DOHH2 (cell line): Measurements from ENCODE around the gene TRIM59.

Experiments
- H3F3A ChIP-seq: fragments of 200-600 bp; sonication (generic), shearing (Covaris generic); 2 replicates; pipeline ENCODE4 v1.6.0; 2016; ENCODE audit warnings: antibody characterized with exemption, mild to moderate bottlenecking; ENCODE audit not compliant: control insufficient read depth, insufficient read depth
- H3K27ac ChIP-seq: fragments of 200-600 bp; sonication (generic); 2 replicates; pipeline ENCODE4 v1.5.1; 2014; ENCODE audit warnings: low read depth, mild to moderate bottlenecking, low read length, moderate library complexity
- H3K27me3 ChIP-seq: fragments of 200-600 bp; sonication (generic); 2 replicates; pipeline ENCODE4 v1.6.1; 2014; ENCODE audit warnings: mild to moderate bottlenecking, low read length, mixed read lengths; ENCODE audit not compliant: control insufficient read depth
- H3K36me3 ChIP-seq: fragments of 200-600 bp; sonication (generic); 2 replicates; pipeline ENCODE4 v1.6.1; 2014; ENCODE audit warnings: mild to moderate bottlenecking, low read length, moderate library complexity, mixed read lengths; ENCODE audit not compliant: control insufficient read depth
- H3K4me1 ChIP-seq: fragments of 200-600 bp; sonication (generic); 2 replicates; pipeline ENCODE4 v1.6.1; 2014; ENCODE audit warnings: mild to moderate bottlenecking, low read length, mixed read lengths; ENCODE audit not compliant: control insufficient read depth
- H3K4me2 ChIP-seq: fragments of 200-600 bp; sonication (generic); 2 replicates; pipeline ENCODE4 v1.6.0; 2014; ENCODE audit warnings: mild to moderate bottlenecking, low read length, moderate library complexity
- H3K4me3 ChIP-seq: fragments of 200-600 bp; sonication (generic); 2 replicates; pipeline ENCODE4 v1.5.1; 2014; ENCODE audit warnings: mild to moderate bottlenecking, low read length, mixed read lengths
- H3K79me2 ChIP-seq: fragments of 200-600 bp; sonication (generic); 2 replicates; pipeline ENCODE4 v1.6.1; 2014; ENCODE audit warnings: mild to moderate bottlenecking, low read length, mixed read lengths; ENCODE audit not compliant: control insufficient read depth
- H3K9me2 ChIP-seq: fragments of 200-600 bp; sonication (generic); replicated peaks from 2 replicates; pipeline ENCODE4 v1.6.1; 2014; ENCODE audit warnings: mild to moderate bottlenecking, low read length, mixed read lengths; ENCODE audit not compliant: control insufficient read depth
- H3K9me3 ChIP-seq: fragments of 200-600 bp; sonication (generic); 2 replicates; pipeline ENCODE4 v1.6.1; 2014; ENCODE audit warnings: antibody characterized with exemption, low read length, mixed read lengths; ENCODE audit not compliant: control insufficient read depth, insufficient read depth
- H4K20me1 ChIP-seq: fragments of 200-600 bp; sonication (generic); 2 replicates; pipeline ENCODE4 v1.6.0; 2014; ENCODE audit warnings: low read depth, mild to moderate bottlenecking, antibody characterized with exemption, low read length, moderate library complexity; ENCODE audit not compliant: control insufficient read depth, insufficient read depth
- EZH2phosphoT487 ChIP-seq: fragments of 200-600 bp; sonication (generic); IDR thresholded peaks from 2 replicates; pipeline ENCODE4 v1.6.1; 2017; ENCODE audit warnings: borderline replicate concordance, mild to moderate bottlenecking, antibody characterized with exemption, low read length, moderate library complexity, mixed read lengths
- TF ChIP-seq, protein P1 (sequence below): fragments of 200-600 bp; sonication (generic); IDR thresholded peaks from one replicate; pipeline ENCODE4 v1.5.1; 2014; ENCODE audit warnings: antibody characterized with exemption, mild to moderate bottlenecking, low read depth, low read length; ENCODE audit not compliant: poor library complexity, severe bottlenecking

The TRIM59 gene

DNA sequence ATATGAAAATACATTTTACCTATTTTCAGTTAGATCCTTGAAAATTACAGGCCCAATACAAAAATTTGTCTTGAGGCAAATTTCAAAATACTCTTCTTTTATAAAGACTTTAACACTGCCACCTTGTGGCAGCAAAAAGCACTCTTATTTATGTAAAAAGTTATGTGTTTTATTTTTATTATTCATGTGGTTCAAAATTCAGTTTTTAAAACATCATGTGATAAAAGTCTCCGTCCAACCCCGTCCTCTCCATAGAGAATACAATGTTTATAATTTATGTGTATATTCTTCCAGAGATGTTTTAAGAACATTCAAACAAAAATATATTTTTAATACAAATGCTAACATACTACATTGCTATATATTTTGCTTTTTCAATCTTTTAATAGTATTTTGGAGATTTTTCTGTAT, 36.9 kb upstream of the TRIM59 start:
- H3K79me2 ChIP-seq, result no peaks in the 10 kb centered on the region
- H3F3A ChIP-seq, result peaks cover 4% of the 10 kb centered on the region; the same call in 1 of the 2 replicates
- H3K4me1 ChIP-seq, result peaks cover 9% of the 10 kb centered on the region
- TF ChIP-seq, protein P1, sequence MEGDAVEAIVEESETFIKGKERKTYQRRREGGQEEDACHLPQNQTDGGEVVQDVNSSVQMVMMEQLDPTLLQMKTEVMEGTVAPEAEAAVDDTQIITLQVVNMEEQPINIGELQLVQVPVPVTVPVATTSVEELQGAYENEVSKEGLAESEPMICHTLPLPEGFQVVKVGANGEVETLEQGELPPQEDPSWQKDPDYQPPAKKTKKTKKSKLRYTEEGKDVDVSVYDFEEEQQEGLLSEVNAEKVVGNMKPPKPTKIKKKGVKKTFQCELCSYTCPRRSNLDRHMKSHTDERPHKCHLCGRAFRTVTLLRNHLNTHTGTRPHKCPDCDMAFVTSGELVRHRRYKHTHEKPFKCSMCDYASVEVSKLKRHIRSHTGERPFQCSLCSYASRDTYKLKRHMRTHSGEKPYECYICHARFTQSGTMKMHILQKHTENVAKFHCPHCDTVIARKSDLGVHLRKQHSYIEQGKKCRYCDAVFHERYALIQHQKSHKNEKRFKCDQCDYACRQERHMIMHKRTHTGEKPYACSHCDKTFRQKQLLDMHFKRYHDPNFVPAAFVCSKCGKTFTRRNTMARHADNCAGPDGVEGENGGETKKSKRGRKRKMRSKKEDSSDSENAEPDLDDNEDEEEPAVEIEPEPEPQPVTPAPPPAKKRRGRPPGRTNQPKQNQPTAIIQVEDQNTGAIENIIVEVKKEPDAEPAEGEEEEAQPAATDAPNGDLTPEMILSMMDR, result peak; percentile 61
- no peak for TF ChIP-seq EZH2phosphoT487
- peak overlapping the region; percentile 59 for H3K27ac ChIP-seq
- H4K20me1 ChIP-seq, result no peaks in the 10 kb centered on the region
- H3K4me2 ChIP-seq, result peak overlapping the region; percentile 59; the same call in 1 of the 2 replicates
- no peaks in the 10 kb centered on the region for H3K27me3 ChIP-seq
- no peaks in the 10 kb centered on the region for H3K9me3 ChIP-seq
- H3K4me3 ChIP-seq, result peak overlapping the region; percentile 68; the same call in 1 of the 2 replicates
- H3K9me2 ChIP-seq, result no peaks in the 10 kb centered on the region
- no peaks in the 10 kb centered on the region for H3K36me3 ChIP-seq

DNA sequence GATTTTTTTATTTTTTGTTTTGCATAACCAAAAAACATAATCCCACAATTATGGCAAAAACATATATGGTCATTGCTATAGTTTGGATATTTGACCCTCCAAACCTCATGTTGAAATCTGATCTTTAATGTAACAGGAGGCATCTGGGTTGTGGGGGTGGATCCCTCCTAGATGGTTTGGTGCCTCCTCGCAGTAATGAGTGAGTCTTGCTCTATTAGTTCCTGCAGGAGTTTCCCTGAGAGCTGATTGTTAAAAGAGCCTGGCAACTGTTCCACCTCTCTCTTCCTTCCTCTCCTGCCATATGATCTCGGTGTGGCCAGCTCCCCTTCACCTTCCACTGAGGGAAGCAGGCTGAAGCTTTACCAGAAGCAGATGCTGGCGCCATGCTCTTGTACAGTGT, 33.2 kb upstream of the TRIM59 start:
- Histone ChIP-seq H3K9me3 (no peaks in the 10 kb centered on the region), H4K20me1 (no peaks in the 10 kb centered on the region), H3K79me2 (no peaks in the 10 kb centered on the region), H3K27me3 (no peaks in the 10 kb centered on the region), H3K4me1 (peaks cover 9% of the 10 kb centered on the region), H3K4me2 (no peak overlapping the region), H3F3A (peaks cover 4% of the 10 kb centered on the region; the same call in 1 of the 2 replicates), H3K27ac (no peak overlapping the region), H3K9me2 (no peaks in the 10 kb centered on the region), H3K36me3 (no peaks in the 10 kb centered on the region), H3K4me3 (no peak overlapping the region)
- TF ChIP-seq, protein P1, result no peak
- no peak for TF ChIP-seq EZH2phosphoT487

- Histone ChIP-seq H3K79me2 (no peaks in the 10 kb centered on the region), H3K9me3 (no peaks in the 10 kb centered on the region), H3K9me2 (no peaks in the 10 kb centered on the region), H3K27ac (no peak overlapping the region), H3K4me3 (no peak overlapping the region), H3K4me1 (peaks cover 9% of the 10 kb centered on the region), H3K27me3 (no peaks in the 10 kb centered on the region), H3F3A (peaks cover 4% of the 10 kb centered on the region; the same call in 1 of the 2 replicates), H4K20me1 (no peaks in the 10 kb centered on the region), H3K36me3 (no peaks in the 10 kb centered on the region), H3K4me2 (no peak overlapping the region)
- TF ChIP-seq, protein P1, result no peak
- TF ChIP-seq EZH2phosphoT487, result no peak
Measured at GRCh38 chr3:160481856-160482255, 32.3 kb upstream of the TRIM59 start.

DNA sequence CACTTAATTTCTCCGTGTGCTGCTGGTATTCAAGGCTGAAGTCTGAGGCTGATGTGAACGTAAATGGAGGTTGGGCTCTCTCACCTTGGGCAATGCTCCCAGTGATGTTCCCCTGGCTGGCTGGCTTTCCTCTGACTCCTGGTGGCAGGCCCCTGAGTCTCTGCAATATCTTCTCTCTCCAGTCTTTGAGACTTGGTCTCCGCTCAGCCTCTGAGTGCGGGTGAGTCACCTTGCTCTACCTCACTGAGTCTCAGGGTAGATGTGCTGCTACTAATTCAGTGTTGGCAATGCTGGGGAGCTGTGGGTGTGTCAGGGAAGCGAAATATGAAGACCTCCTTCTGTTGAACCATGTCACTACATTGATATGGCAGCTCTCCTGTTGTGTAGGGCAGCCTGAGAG, 31.3 kb upstream of the TRIM59 start:
- H3K4me1 ChIP-seq, result peaks cover 1% of the 10 kb centered on the region

More for the DNA sequence above, 31.3 kb upstream of the TRIM59 start:
- Histone ChIP-seq H3K9me3 (no peaks in the 10 kb centered on the region), H3F3A (peaks cover 1% of the 10 kb centered on the region; the same call in 1 of the 2 replicates), H4K20me1 (no peaks in the 10 kb centered on the region), H3K27me3 (no peaks in the 10 kb centered on the region), H3K4me2 (no peak overlapping the region), H3K79me2 (no peaks in the 10 kb centered on the region), H3K4me3 (no peak overlapping the region), H3K9me2 (no peaks in the 10 kb centered on the region), H3K27ac (no peak overlapping the region), H3K36me3 (no peaks in the 10 kb centered on the region)
- TF ChIP-seq, protein P1, result no peak
- TF ChIP-seq EZH2phosphoT487, result no peak
